Stimulated activated CD8-positive, alpha-beta memory T cell treated with anti-CD3 and anti-CD28 coated beads, Interleukin-15, amount 100 ng/mL, for 24 hours (primary cell): ENCODE results near the gene RAB11A.

Source experiments
- DNase-seq: peaks from one replicate; pipeline ENCODE4 v3.0.0-alpha.2; 2020; ENCODE audit warnings: low read depth

Gene RAB11A

GRCh38 chr15:65939901-65940617, 70.8 kb downstream of the RAB11A start:
- DNase-seq = no peak

DNA sequence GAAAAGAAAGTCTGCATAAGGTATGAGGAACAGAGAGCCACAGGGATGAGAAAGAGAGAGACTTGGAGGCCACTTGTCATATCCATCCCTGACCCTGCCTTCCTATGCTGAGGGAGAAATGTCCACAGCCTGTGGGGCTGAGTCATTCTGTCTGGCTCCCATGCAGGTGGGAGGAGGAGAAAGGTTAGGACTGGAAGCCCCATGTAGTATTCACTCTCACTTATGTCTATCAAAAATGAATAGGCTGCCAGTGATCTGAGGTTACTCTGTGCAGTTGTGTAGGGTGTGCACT, 71.3 kb downstream of the RAB11A start:
- DNase-seq = no peak
